ENCODE data around the gene ADH1C. TPM values are rescaled to one million over a fixed set of nuclear protein-coding genes. Genes with fewer than 3 reads are reported as not detected.
"Not testable (repeated sequence)": the region's sequence is repeated elsewhere in the genome, so short reads cannot be mapped to it uniquely, and the experiment has no call there.

The ADH1C gene
- total RNA-seq, 1 donor from 2014 or later, result not detected

- DNase-seq (no peak), ATAC-seq (ENCODE audit: low read depth) (no peak)
- H3K27ac Mint-ChIP-seq, result no peak overlapping the region
- ChIA-PET CTCF (no interaction called here), POLR2A (no interaction called here)
- no peaks in the 10 kb centered on the region for H3K36me3 Mint-ChIP-seq (ENCODE audit: low read depth)
- intact Hi-C loops (cut with micrococcal nuclease), result no loop called here
- no peaks in the 10 kb centered on the region for H3K27me3 Mint-ChIP-seq
- no peaks in the 10 kb centered on the region for H3K4me1 Mint-ChIP-seq
- H3K4me3 Mint-ChIP-seq, result no peak overlapping the region
- TF ChIP-seq CTCF (IDR thresholded peaks at IDR 0.05), result no peak
- peaks cover 5% of the 10 kb centered on the region for H3K9me3 Mint-ChIP-seq
These were observed 4.4 kb upstream of the ADH1C start for GRCh38 chr4:99356992-99357391.

GRCh38 chr4:99356149-99356548 lies 3.6 kb upstream of the ADH1C start:
- intact Hi-C loops (cut with micrococcal nuclease); POLR2A ChIA-PET; ATAC-seq (ENCODE audit: low read depth); H3K27ac Mint-ChIP-seq; DNase-seq; H3K4me3 Mint-ChIP-seq; H3K9me3 Mint-ChIP-seq; H3K27me3 Mint-ChIP-seq; CTCF ChIA-PET; H3K36me3 Mint-ChIP-seq (ENCODE audit: low read depth); H3K4me1 Mint-ChIP-seq: not testable (repeated sequence)

GRCh38 chr4:99351487-99351886 lies 1.1 kb downstream of the ADH1C start:
- CTCF ChIA-PET, result no interaction called here
- Mint-ChIP-seq H3K4me3 (no peak overlapping the region), H3K9me3 (peaks cover 5% of the 10 kb centered on the region), H3K27me3 (no peaks in the 10 kb centered on the region), H3K4me1 (no peaks in the 10 kb centered on the region), H3K27ac (no peak overlapping the region), H3K36me3 (ENCODE audit: low read depth) (no peaks in the 10 kb centered on the region)
- DNase-seq, result no peak
- intact Hi-C loops (cut with micrococcal nuclease), result no loop called here
- TF ChIP-seq CTCF (IDR thresholded peaks at IDR 0.05), result no peak
- POLR2A ChIA-PET, result no interaction called here
- no peak for ATAC-seq (ENCODE audit: low read depth)

GRCh38 chr4:99349338-99349737 lies 3.2 kb downstream of the ADH1C start:
- Mint-ChIP-seq H3K4me1 (no peaks in the 10 kb centered on the region), H3K27ac (no peak overlapping the region), H3K36me3 (ENCODE audit: low read depth) (no peaks in the 10 kb centered on the region), H3K9me3 (peaks cover 3% of the 10 kb centered on the region), H3K27me3 (no peaks in the 10 kb centered on the region), H3K4me3 (no peak overlapping the region)
- no peak for ATAC-seq (ENCODE audit: low read depth)
- no peak for TF ChIP-seq CTCF (IDR thresholded peaks at IDR 0.05)
- ChIA-PET POLR2A (no interaction called here), CTCF (no interaction called here)
- intact Hi-C loops (cut with micrococcal nuclease), result no loop called here
- no peak for DNase-seq

GRCh38 chr4:99342624-99343023 lies 9.9 kb downstream of the ADH1C start:
- H3K27ac Mint-ChIP-seq; H3K9me3 Mint-ChIP-seq; ATAC-seq (ENCODE audit: low read depth); POLR2A ChIA-PET; H3K27me3 Mint-ChIP-seq; CTCF ChIA-PET; H3K4me3 Mint-ChIP-seq; H3K4me1 Mint-ChIP-seq; DNase-seq; H3K36me3 Mint-ChIP-seq (ENCODE audit: low read depth); intact Hi-C loops (cut with micrococcal nuclease): not testable (repeated sequence)

GRCh38 chr4:99341426-99341825 lies 11.1 kb downstream of the ADH1C start:
- ChIA-PET CTCF (no interaction called here), POLR2A (no interaction called here)
- no peaks in the 10 kb centered on the region for H3K4me1 Mint-ChIP-seq
- no peak overlapping the region for H3K27ac Mint-ChIP-seq
- no peak for ATAC-seq (ENCODE audit: low read depth)
- intact Hi-C loops (cut with micrococcal nuclease), result no loop called here
- no peaks in the 10 kb centered on the region for H3K9me3 Mint-ChIP-seq
- no peak for DNase-seq
- H3K4me3 Mint-ChIP-seq, result no peak overlapping the region
- H3K27me3 Mint-ChIP-seq, result no peaks in the 10 kb centered on the region
- no peaks in the 10 kb centered on the region for H3K36me3 Mint-ChIP-seq (ENCODE audit: low read depth)
- no peak for TF ChIP-seq CTCF (IDR thresholded peaks at IDR 0.05)

All from activated B cell treated with CpG ODN at 0.5 μM for 24 hours (primary cell).